Body of pancreas (tissue), 4 donors: ENCODE results near the gene LMX1A.

Source experiments
- CTCF ChIP-seq, 7 experiments: fragments of 450-650 bp in 4 of 7; fragments of 200-600 bp in 3 of 7; sonication (generic) in 3 of 7; IDR thresholded peaks; one replicate each; pipeline ENCODE4 v1.5.1; 2016 to 2019; ENCODE audit warnings: antibody characterized with exemption in 7 of 7
- POLR2A ChIP-seq, 3 donors: fragments of 450-650 bp; IDR thresholded peaks; one replicate each; pipeline ENCODE4 v1.6.1; 2016; ENCODE audit warnings: antibody characterized with exemption in 3 of 3, mild to moderate bottlenecking in 2 of 3

- TF ChIP-seq POLR2A (IDR thresholded peaks at IDR 0.05) (no peak), CTCF (IDR thresholded peaks at IDR 0.05) (no peak)
Observed at GRCh38 chr1:165381745-165382505, 25.4 kb upstream of the LMX1A start.
